Muscle layer of colon (tissue), 2 donors: ENCODE measurements around the gene LMO4.

ENCODE experiments used
- H3K27ac ChIP-seq: one replicate; pipeline ENCODE4 v1.7.0; 2013; ENCODE audit warnings: low read depth, mild to moderate bottlenecking, low read length, moderate library complexity
- H3K27me3 ChIP-seq, 2 donors: one replicate each; pipeline ENCODE4 v1.7.0; 2013; ENCODE audit warnings: low read length in 2 of 2, mild to moderate bottlenecking in 2 of 2; ENCODE audit not compliant: insufficient read depth in 2 of 2, control insufficient read depth in 1 of 2
- H3K36me3 ChIP-seq: one replicate; pipeline ENCODE4 v1.7.0; 2013; ENCODE audit warnings: mild to moderate bottlenecking, low read length; ENCODE audit not compliant: insufficient read depth
- H3K4me1 ChIP-seq: one replicate; pipeline ENCODE4 v1.7.0; 2013; ENCODE audit warnings: mild to moderate bottlenecking, low read length; ENCODE audit not compliant: insufficient read depth
- H3K4me3 ChIP-seq, 2 donors: one replicate each; pipeline ENCODE4 v1.7.0; 2013; ENCODE audit warnings: low read length in 2 of 2, low read depth in 1 of 2, mild to moderate bottlenecking in 1 of 2, moderate library complexity in 1 of 2
- H3K9ac ChIP-seq: one replicate; pipeline ENCODE4 v1.7.0; 2013; ENCODE audit warnings: low read length
- H3K9me3 ChIP-seq: one replicate; pipeline ENCODE4 v1.7.0; 2013; ENCODE audit warnings: mild to moderate bottlenecking, low read length
- donor health status: abdominal sarcoma.
- donor health status: Adenocarcinoma of cecum.

The LMO4 gene

GRCh38 chr1:87300628-87301027, 28.1 kb upstream of the LMO4 start:
- no peak overlapping the region for H3K4me3 ChIP-seq

GRCh38 chr1:87305151-87305550, 23.5 kb upstream of the LMO4 start:
- Histone ChIP-seq H3K4me1 (no peaks in the 10 kb centered on the region), H3K9ac (no peak overlapping the region), H3K4me3 (no peak overlapping the region), H3K36me3 (no peaks in the 10 kb centered on the region), H3K27me3 (no peaks in the 10 kb centered on the region), H3K9me3 (no peaks in the 10 kb centered on the region), H3K27ac (no peak overlapping the region)

More at GRCh38 chr1:87300628-87301027, 28.1 kb upstream of the LMO4 start:
- H3K9me3 ChIP-seq: no peaks in the 10 kb centered on the region
- H3K4me1 ChIP-seq: no peaks in the 10 kb centered on the region
- no peak overlapping the region for H3K9ac ChIP-seq
- no peaks in the 10 kb centered on the region for H3K27me3 ChIP-seq
- H3K27ac ChIP-seq: no peak overlapping the region
- H3K36me3 ChIP-seq: no peaks in the 10 kb centered on the region

GRCh38 chr1:87305762-87306161, 22.9 kb upstream of the LMO4 start:
- no peaks in the 10 kb centered on the region for H3K36me3 ChIP-seq
- H3K4me1 ChIP-seq: no peaks in the 10 kb centered on the region
- H3K27me3 ChIP-seq: no peaks in the 10 kb centered on the region
- no peak overlapping the region for H3K27ac ChIP-seq
- H3K4me3 ChIP-seq: no peak overlapping the region
- H3K9me3 ChIP-seq: no peaks in the 10 kb centered on the region
- no peak overlapping the region for H3K9ac ChIP-seq

DNA sequence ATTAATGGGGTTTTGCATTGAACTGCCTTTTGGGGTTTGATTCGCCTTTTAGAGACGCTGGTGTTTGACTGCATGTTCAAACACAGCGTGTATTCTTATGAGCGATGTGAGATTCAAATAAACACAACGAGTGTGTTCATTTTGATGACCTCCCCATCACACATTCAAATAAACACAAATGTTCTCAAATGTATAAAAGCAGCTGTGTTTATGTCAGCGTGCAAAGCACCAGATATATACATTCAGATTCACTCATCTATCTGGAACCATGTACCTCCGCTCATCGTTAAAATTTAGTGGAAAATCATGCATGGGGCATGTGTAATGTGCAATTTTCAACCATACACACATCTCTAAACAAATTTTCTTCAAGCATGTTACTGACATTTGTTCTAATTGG, 21.4 kb upstream of the LMO4 start:
- Histone ChIP-seq H3K4me1 (no peaks in the 10 kb centered on the region), H3K36me3 (no peaks in the 10 kb centered on the region), H3K27ac (no peak overlapping the region), H3K27me3 (no peaks in the 10 kb centered on the region), H3K9me3 (no peaks in the 10 kb centered on the region), H3K4me3 (no peak overlapping the region), H3K9ac (no peak overlapping the region)

DNA sequence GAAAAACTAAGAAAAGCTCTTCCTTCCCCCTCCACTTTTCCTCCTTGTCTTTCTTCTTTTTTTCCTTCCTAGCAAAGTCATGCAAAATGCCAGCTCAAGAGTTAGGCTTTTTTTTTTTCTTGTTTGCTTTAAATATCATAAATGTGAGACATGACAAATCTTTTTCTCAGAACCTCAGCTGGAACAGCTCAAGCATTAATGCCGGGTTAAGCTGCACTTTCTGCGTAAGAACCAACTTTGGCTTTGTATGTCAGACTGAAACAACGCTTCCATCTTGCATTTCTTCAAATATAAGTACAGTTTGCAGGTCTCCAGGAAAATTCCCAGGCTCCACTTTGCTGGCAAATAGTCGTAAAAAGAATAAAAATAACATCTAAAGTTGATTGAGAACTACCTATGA, 20.7 kb upstream of the LMO4 start:
- Histone ChIP-seq H3K27me3 (no peaks in the 10 kb centered on the region), H3K4me1 (no peaks in the 10 kb centered on the region), H3K9me3 (no peaks in the 10 kb centered on the region), H3K4me3 (no peak overlapping the region), H3K9ac (no peak overlapping the region), H3K36me3 (no peaks in the 10 kb centered on the region), H3K27ac (no peak overlapping the region)

- Histone ChIP-seq H3K9ac (no peak overlapping the region), H3K4me3 (no peak overlapping the region), H3K27ac (no peak overlapping the region), H3K36me3 (no peaks in the 10 kb centered on the region), H3K27me3 (no peaks in the 10 kb centered on the region), H3K9me3 (no peaks in the 10 kb centered on the region), H3K4me1 (no peaks in the 10 kb centered on the region)
Observed at GRCh38 chr1:87314091-87314490, 14.6 kb upstream of the LMO4 start.

DNA sequence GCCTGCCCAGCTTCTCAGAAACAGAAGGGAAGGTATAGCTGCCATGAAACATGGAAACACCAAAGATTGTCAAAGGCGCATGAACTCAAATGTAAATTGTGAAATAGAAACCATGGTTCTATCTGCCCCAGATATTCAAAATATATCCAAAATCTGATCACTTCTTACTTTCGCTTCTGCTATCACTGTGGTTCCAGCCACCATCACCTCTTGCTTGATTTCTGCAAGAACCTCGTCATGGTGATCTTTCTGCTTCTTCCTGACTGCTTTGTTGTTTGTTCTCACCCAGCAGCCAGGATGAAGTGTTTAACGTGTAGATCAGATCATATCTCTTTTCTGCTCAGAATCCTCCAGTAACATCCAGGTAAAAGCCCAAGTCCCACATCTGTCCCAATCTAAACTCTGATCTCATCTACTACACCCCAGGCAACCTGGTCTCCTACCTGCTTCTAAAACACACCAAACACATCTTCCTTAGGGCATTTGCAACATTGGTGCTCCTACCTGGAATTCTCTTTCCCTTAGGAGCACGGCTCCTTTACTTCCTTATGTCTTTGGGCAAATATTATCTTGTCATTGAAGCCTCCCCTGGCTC, 10.5 kb upstream of the LMO4 start:
- H3K27ac ChIP-seq: no peak overlapping the region
- no peaks in the 10 kb centered on the region for H3K36me3 ChIP-seq
- H3K9me3 ChIP-seq: no peaks in the 10 kb centered on the region
- H3K27me3 ChIP-seq: no peaks in the 10 kb centered on the region
- no peak overlapping the region for H3K4me3 ChIP-seq
- H3K9ac ChIP-seq: no peak overlapping the region
- H3K4me1 ChIP-seq: no peaks in the 10 kb centered on the region

DNA sequence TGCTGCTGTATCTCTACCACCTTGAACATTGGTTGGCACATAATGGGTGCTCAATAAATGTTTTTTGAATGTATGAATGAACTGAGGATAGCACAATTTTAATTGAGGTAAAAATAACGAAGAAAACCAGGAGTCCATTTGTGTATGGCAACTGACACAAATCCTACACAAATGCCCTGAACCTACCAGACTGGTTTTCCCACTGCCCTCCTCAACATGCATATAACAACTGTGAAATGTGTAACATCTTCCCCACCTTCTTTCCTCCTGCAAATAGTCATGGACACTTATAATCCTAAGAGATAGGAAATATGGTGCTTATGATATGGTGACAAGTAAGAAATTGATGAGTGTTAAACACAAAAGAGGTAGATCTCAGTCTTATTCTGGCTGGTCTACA, 9.9 kb upstream of the LMO4 start:
- Histone ChIP-seq H3K9ac (no peak overlapping the region), H3K27me3 (no peaks in the 10 kb centered on the region), H3K4me1 (no peaks in the 10 kb centered on the region), H3K9me3 (no peaks in the 10 kb centered on the region), H3K27ac (no peak overlapping the region), H3K4me3 (no peak overlapping the region), H3K36me3 (no peaks in the 10 kb centered on the region)

GRCh38 chr1:87325982-87326738, 2.5 kb upstream of the LMO4 start:
- no peak overlapping the region for H3K9ac ChIP-seq
- no peak overlapping the region for H3K27ac ChIP-seq
- H3K4me3 ChIP-seq: no peak overlapping the region
- no peaks in the 10 kb centered on the region for H3K36me3 ChIP-seq
- no peaks in the 10 kb centered on the region for H3K27me3 ChIP-seq
- H3K9me3 ChIP-seq: no peaks in the 10 kb centered on the region
- H3K4me1 ChIP-seq: peaks cover 9% of the 10 kb centered on the region

DNA sequence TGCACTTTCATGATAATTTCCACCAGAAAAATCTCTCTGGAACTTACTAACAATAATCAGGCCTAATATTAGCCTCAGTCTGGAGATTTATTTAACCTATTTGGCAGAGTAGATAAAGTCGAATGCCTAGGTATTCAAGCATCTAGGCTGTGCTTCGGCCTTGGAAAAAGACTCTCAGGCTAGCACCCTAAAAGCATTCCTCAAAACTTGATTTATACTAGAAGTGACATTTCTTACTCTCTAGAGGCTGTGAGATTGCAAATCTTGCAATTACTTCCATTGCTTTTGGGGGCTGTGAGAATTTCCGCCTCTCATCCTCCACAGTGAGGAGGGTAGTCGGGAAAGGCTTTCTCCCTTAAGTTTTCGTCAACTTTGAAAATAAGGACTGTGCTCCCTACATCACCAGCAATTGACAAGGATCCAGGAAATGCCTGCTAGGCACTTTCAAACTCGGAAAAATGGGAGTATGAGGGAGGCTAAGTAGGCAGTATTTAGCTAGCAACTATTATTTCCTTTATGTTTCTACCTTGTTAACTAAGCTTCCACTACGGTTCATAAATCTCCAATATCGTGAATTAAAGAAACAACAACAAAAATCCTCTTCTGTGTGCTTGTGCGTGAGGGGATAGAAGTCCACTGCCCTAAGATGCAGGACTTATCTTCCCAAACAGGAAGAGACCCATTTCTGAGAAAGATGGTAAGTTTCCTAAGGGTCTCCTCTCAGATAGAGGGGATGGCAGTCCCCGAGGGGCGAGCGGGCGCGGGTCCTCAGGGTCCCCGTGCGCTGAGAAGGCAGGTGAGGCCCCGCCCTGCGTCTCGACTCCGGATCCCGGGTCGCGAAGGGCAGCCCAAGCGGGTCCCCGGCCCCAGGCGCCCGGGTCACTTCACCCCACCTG, 1.1 kb upstream of the LMO4 start:
- Histone ChIP-seq H3K36me3 (no peaks in the 10 kb centered on the region), H3K4me3 (peak overlapping the region; percentile 71 to 87), H3K27ac (peak overlapping the region; percentile 98), H3K4me1 (peaks cover 13% of the 10 kb centered on the region), H3K9me3 (no peaks in the 10 kb centered on the region), H3K27me3 (no peaks in the 10 kb centered on the region), H3K9ac (peak overlapping the region; percentile 98)

- no peaks in the 10 kb centered on the region for H3K9me3 ChIP-seq
- peak overlapping the region; percentile 93 for H3K27ac ChIP-seq
- peak overlapping the region; percentile 82 for H3K9ac ChIP-seq
- H3K36me3 ChIP-seq: no peaks in the 10 kb centered on the region
- H3K4me1 ChIP-seq: peaks cover 23% of the 10 kb centered on the region
- no peaks in the 10 kb centered on the region for H3K27me3 ChIP-seq
- peak overlapping the region; percentile 80 to 97 for H3K4me3 ChIP-seq
Observed at GRCh38 chr1:87329051-87329525, 408 bp downstream of the LMO4 start.
